Adipocyte (in vitro differentiated cells): ENCODE data around the gene CACNA1D.
"Not testable (repeated sequence)": the region's sequence is repeated elsewhere in the genome, so short reads cannot be mapped to it uniquely, and the experiment has no call there.

Source experiments
- DNase-seq: peaks from one replicate; pipeline ENCODE4 v3.0.0-alpha.2; 2015; ENCODE audit warnings: low read depth
- H3K27me3 ChIP-seq: replicated peaks from 2 replicates; pipeline ENCODE4 v1.7.0; 2013; ENCODE audit warnings: mild to moderate bottlenecking, low read length, moderate library complexity; ENCODE audit not compliant: control insufficient read depth, insufficient read depth
- H3K36me3 ChIP-seq: 2 replicates; pipeline ENCODE4 v1.7.0; 2013; ENCODE audit warnings: low read length, mild to moderate bottlenecking, moderate library complexity; ENCODE audit not compliant: control insufficient read depth, insufficient read depth, severe bottlenecking
- H3K4me1 ChIP-seq: 2 replicates; pipeline ENCODE4 v1.7.0; 2013; ENCODE audit warnings: mild to moderate bottlenecking, low read length, moderate library complexity; ENCODE audit not compliant: control insufficient read depth, insufficient read depth
- H3K4me3 ChIP-seq: 2 replicates; pipeline ENCODE4 v1.7.0; 2013; ENCODE audit warnings: mild to moderate bottlenecking, low read length, moderate library complexity
- H3K9ac ChIP-seq: 2 replicates; pipeline ENCODE4 v1.7.0; 2013; ENCODE audit warnings: mild to moderate bottlenecking, low read length, moderate library complexity
- H3K9me3 ChIP-seq: 2 replicates; pipeline ENCODE4 v1.7.0; 2013; ENCODE audit warnings: mild to moderate bottlenecking, low read length, moderate library complexity; ENCODE audit not compliant: control insufficient read depth

Gene CACNA1D

DNA sequence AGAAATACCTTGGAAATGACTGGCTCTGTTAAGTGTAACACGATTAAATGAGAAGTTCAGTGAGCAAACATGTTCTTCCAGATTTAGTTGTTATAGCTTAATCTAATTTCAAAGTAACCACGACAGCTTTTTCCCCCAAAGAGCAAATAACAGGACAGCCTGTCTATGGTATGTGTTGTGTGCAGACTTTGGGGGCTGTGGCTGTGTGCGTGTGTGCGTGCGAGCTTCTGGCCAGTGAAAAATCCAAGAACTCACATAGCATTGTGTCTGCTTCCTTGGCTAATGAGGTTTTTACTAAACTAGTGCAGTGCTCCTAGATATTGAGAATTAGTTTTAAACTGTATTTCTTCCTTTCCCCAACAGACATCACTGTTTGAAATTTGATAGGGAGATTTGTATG is 167.1 kb downstream of the CACNA1D start:
- Histone ChIP-seq H3K4me3 (no peak overlapping the region), H3K4me1 (no peaks in the 10 kb centered on the region), H3K9me3 (peaks cover 69% of the 10 kb centered on the region), H3K36me3 (no peaks in the 10 kb centered on the region), H3K27me3 (peaks cover 5% of the 10 kb centered on the region), H3K9ac (no peak overlapping the region)
- no peak for DNase-seq

DNA sequence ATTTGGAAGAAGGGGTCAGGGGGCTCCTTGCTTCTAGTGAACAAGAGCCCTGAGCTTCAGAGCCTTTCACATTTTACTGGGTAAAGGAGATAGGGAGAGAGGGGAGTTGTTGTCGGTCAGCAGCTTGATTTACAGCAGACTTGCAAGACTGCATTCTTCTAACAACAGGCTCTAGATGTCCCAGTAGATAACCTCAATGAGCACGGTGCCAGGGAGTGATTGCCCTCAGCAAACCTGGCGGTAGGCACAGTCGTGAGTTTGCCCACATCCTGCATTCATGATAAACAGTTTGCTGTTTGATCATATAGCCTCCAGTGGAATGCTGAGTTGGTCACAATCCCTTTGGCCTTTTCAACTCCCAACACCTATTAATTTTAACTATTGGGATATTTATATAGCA is 170.4 kb downstream of the CACNA1D start:
- H3K36me3 ChIP-seq, H3K27me3 ChIP-seq, DNase-seq, H3K9ac ChIP-seq, H3K4me3 ChIP-seq, H3K4me1 ChIP-seq: not testable (repeated sequence)
- peaks cover 44% of the 10 kb centered on the region for H3K9me3 ChIP-seq

DNA sequence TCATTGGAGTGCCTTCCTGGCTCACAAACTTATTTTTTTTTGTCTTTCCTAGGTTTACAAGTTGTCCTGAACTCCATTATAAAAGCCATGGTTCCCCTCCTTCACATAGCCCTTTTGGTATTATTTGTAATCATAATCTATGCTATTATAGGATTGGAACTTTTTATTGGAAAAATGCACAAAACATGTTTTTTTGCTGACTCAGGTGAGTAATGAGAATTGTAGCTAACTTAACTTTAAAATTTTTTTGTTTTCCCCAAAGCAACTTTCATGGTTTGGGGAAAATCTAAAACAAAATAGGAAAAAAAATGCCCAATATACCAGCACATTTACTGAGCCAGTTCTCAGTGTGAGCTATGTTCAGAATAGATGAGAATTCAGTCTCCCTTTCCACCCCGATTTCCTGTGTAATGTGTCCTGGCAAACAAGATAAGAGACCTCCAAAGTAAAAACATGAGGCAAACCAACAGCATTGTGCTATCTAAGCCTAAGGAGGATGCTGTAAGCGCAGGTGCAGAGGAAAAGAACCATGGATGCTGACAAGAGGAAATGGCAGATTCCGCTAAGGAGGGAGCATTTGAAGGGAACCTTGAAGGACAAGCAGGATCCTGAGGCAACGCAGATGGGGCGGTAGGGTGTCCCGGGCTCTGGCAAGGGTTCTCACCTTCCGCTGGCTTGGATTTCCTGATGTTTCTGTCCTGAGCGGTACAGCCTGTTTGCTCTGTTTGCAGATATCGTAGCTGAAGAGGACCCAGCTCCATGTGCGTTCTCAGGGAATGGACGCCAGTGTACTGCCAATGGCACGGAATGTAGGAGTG is 171.4 kb downstream of the CACNA1D start:
- Histone ChIP-seq H3K9ac (no peak overlapping the region), H3K4me1 (no peaks in the 10 kb centered on the region), H3K4me3 (no peak overlapping the region), H3K27me3 (peaks cover 8% of the 10 kb centered on the region), H3K9me3 (peaks cover 34% of the 10 kb centered on the region), H3K36me3 (no peaks in the 10 kb centered on the region)
- no peak for DNase-seq

DNA sequence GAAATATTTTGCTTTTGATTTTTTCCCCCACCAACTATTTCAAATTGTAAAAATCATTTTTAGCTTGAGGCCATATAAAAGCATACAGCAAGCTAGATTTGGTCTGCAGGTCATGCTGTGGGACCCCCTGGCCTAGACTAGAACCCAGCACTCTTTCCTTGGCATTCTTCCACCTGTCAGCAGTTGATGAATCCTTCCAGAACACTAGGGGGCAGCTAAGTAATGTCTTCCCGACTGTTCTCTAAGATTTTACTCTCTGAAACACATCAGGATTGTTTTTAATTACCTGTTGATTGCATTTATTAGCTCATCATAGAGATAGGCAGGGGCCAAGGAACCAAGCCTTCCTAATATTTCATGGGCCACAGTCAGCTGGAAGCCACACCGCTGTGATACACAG is 174.5 kb downstream of the CACNA1D start:
- peak; percentile 47 for DNase-seq
- H3K9ac ChIP-seq: no peak overlapping the region
- no peaks in the 10 kb centered on the region for H3K4me1 ChIP-seq
- H3K36me3 ChIP-seq: no peaks in the 10 kb centered on the region
- peaks cover 7% of the 10 kb centered on the region for H3K9me3 ChIP-seq
- H3K4me3 ChIP-seq: no peak overlapping the region
- H3K27me3 ChIP-seq: peaks cover 28% of the 10 kb centered on the region

DNA sequence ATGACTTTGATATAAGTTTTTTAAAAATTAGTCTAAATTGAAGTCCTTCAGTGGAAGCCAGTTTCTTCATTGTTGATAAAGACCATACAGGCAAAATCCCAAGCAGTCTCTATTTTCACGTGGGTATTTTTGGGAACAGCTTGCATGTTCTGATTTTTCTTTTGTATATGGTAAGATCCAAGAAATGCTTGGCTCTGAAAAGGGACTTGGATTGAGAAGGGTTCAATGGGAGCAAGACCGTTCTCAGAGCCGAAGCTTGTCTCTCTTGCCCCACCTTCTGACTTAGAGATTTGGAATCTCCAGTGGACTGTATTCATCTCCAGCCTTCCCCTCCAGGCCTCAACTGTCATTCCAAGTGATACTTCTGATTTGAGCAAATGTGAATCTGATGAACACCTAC is 176.3 kb downstream of the CACNA1D start:
- Histone ChIP-seq H3K9me3 (no peaks in the 10 kb centered on the region), H3K4me3 (no peak overlapping the region), H3K27me3 (peaks cover 33% of the 10 kb centered on the region), H3K9ac (no peak overlapping the region), H3K36me3 (no peaks in the 10 kb centered on the region), H3K4me1 (no peaks in the 10 kb centered on the region)
- no peak for DNase-seq

DNA sequence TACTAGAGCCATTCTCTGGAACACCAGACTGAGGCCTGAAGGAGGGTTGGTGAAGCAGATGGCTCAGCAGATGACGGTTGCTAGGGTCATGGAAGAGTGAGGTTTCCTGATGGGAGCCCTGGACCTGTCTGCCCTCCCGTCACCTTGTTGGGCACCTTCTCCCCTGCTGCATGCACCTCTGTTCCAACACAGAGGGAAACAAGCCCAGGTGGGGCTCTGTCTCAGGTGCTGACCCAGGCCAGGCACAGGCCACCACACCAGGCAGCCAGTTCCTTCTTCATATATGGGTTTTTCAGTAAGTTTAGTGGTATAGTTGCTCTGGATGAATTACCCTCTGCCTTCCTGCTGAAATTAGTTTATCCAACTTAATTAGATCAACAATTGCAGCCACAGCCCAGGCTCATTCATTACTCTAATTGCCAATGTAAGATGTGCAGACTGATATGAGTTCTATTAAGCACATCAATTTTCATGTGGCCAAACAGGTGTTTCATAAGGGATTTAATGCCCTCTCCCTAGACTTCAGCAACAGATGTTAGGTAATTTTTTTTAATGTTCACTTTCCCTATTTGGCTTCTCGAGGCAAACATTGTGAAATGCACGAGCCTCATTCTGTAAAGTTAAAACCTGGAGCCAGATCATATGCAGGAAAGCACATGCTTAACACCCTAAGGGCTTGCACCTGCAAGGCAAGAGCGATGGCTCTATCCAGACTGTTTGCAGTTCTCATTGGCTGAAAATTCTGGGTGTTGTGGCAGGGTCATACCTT is 177.0 kb downstream of the CACNA1D start:
- no peak for DNase-seq
- peaks cover 31% of the 10 kb centered on the region for H3K27me3 ChIP-seq
- no peaks in the 10 kb centered on the region for H3K36me3 ChIP-seq
- H3K9ac ChIP-seq: no peak overlapping the region
- no peaks in the 10 kb centered on the region for H3K4me1 ChIP-seq
- H3K4me3 ChIP-seq: no peak overlapping the region
- no peaks in the 10 kb centered on the region for H3K9me3 ChIP-seq

DNA sequence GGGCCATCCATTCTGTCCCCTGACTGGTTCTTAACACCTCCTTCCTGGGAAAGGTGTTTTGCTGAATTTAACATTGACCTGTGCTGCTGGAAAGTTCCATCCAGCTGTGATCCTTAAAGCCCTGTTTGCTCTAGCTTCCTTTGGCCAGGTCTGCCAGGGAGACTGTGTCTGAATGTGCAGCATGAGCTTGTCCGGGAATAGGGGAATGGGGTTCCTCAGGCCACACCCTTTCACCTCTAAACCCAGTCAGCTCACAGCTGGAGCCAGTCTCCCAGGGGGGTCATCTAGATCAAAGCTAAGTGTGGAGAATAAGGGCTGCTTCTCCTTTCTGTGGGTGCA is 177.5 kb downstream of the CACNA1D start:
- no peaks in the 10 kb centered on the region for H3K4me1 ChIP-seq
- DNase-seq: no peak
- H3K27me3 ChIP-seq: peaks cover 28% of the 10 kb centered on the region
- no peaks in the 10 kb centered on the region for H3K9me3 ChIP-seq
- no peaks in the 10 kb centered on the region for H3K36me3 ChIP-seq
- H3K4me3 ChIP-seq: no peak overlapping the region
- no peak overlapping the region for H3K9ac ChIP-seq

DNA sequence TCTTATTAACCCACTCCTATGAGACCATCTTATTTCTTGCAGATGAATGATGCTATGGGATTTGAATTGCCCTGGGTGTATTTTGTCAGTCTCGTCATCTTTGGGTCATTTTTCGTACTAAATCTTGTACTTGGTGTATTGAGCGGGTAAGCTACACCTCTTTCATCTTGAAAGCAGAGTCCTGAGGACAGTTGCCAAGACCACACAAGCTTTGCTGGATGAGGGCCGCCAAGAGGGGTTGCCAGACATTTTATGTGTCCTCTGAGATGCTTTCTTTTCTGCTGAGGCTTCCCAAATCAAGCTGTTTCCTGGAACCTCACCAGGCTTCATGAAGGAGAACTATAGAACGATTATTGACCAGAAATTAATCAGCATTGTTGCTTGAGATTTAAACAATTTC is 178.6 kb downstream of the CACNA1D start:
- no peak overlapping the region for H3K9ac ChIP-seq
- H3K4me3 ChIP-seq: no peak overlapping the region
- H3K4me1 ChIP-seq: no peaks in the 10 kb centered on the region
- peaks cover 28% of the 10 kb centered on the region for H3K27me3 ChIP-seq
- no peaks in the 10 kb centered on the region for H3K36me3 ChIP-seq
- no peaks in the 10 kb centered on the region for H3K9me3 ChIP-seq
- DNase-seq: no peak

DNA sequence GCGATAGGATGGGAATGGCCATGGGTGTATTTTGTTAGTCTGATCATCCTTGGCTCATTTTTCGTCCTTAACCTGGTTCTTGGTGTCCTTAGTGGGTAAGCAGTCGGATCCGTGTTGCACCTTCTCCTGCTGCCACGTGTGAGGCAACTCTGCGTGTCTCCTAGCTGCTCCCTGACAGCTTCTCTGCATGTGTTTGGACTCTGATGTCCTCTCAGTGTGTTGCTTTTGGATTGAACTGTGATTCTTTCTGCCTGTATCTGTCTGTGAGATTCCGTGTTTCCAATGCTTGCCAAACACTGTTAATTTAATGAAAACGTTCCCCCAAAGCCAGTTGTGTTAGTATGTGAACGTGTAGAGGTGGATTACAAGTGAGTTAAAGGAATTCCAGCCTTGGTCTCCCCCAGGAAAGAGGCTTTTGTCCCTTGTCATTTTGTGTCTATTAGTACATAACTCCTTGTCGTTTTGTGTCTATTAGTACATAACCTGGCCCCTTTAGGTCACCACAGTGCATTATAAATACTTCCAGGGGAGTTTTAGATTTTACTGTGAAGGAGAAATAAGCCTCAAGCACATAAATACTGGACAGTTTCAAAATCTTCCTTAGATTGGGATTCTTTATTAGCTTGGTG is 179.4 kb downstream of the CACNA1D start:
- H3K4me3 ChIP-seq: no peak overlapping the region
- H3K9ac ChIP-seq: no peak overlapping the region
- H3K9me3 ChIP-seq: no peaks in the 10 kb centered on the region
- no peak for DNase-seq
- no peaks in the 10 kb centered on the region for H3K4me1 ChIP-seq
- H3K36me3 ChIP-seq: no peaks in the 10 kb centered on the region
- H3K27me3 ChIP-seq: peaks cover 28% of the 10 kb centered on the region

DNA sequence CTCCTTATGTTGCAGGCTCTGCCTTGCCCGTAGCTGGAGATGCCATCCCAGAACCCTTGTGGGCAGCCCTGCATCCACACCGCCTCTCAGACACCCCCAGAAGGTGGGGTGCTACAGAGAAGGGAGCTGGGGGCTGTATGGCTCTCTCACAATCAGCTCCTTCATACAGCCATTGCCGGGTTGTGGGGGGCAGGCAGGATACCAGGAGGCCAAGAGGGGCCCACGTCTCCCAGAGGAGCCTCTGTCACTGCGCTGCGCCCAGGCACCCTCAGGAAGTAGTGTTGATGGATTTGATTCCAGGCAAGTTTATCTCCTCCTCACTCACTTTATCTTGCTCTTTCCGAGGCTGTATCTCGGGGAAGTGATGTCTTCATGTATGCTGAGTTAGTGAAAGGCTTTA is 180.2 kb downstream of the CACNA1D start:
- Histone ChIP-seq H3K9me3 (no peaks in the 10 kb centered on the region), H3K36me3 (no peaks in the 10 kb centered on the region), H3K4me3 (no peak overlapping the region), H3K4me1 (no peaks in the 10 kb centered on the region), H3K27me3 (peaks cover 28% of the 10 kb centered on the region), H3K9ac (no peak overlapping the region)
- no peak for DNase-seq

DNA sequence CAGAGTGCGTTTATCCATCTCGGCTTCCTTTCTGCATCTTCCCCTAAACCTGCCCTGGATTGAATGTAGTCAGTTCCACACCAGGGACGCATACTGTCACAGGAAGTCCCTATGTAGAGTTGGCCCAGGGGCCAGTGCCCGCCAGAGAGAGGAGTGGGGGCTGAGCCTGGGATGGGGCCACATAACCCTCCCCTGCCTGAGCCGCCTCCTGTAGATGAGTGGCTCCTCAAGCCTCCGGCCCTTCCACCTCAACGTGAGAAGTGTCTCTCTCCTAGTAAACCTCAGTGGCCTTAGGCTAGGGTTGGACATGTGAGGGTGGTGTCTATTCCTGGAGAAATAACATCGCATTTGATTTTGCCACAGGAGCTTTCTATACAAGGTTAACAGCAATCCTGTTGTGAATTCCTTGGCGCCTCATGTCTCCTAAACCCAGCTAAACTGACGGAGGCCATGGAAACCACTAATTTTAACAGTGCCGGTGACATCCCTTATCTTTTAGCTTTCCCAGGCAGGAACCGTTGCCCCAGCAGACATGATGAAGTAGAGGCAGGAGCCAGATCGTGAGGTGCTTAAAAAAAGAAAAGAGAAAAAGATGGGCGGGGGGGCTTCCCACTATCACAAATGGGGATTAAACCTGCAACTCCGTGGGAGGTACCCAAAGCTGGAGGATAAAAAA is 180.7 kb downstream of the CACNA1D start:
- H3K27me3 ChIP-seq: peaks cover 28% of the 10 kb centered on the region
- DNase-seq: no peak
- no peaks in the 10 kb centered on the region for H3K36me3 ChIP-seq
- no peak overlapping the region for H3K9ac ChIP-seq
- H3K4me3 ChIP-seq: no peak overlapping the region
- H3K4me1 ChIP-seq: no peaks in the 10 kb centered on the region
- no peaks in the 10 kb centered on the region for H3K9me3 ChIP-seq
